K562 (cell line): Measurements from ENCODE around the gene MED28. TPM values are rescaled to one million over a fixed set of nuclear protein-coding genes. Genes with fewer than 3 reads are reported as not detected.

Experiments used
- CC2D1A ChIP-seq: fragments of 450-650 bp; IDR thresholded peaks from 2 replicates; pipeline ENCODE4 v1.6.1; 2017; ENCODE audit warnings: mild to moderate bottlenecking
- CCNT2 ChIP-seq: IDR thresholded peaks from 2 replicates; pipeline ENCODE4 v1.6.1; 2011; ENCODE audit warnings: borderline replicate concordance, low read depth, mild to moderate bottlenecking, moderate library complexity, mixed read lengths, low read length; ENCODE audit not compliant: insufficient read length; ENCODE audit errors: extremely low read depth
- CGGBP1 ChIP-seq: fragments of 250-450 bp; sonication (Bioruptor Pico); IDR thresholded peaks from 2 replicates; pipeline ENCODE4 v1.9.0; 2021; ENCODE audit warnings: mild to moderate bottlenecking
- CHD1 ChIP-seq: fragments of 200-600 bp; sonication (generic); IDR thresholded peaks from one replicate; pipeline ENCODE4 v1.6.1; 2012; ENCODE audit warnings: mild to moderate bottlenecking, moderate library complexity, low read length, inconsistent platforms
- CREB5 ChIP-seq: fragments of 250-450 bp; sonication (Bioruptor Pico); IDR thresholded peaks from 2 replicates; pipeline ENCODE4 v1.5.0; 2020; ENCODE audit warnings: mild to moderate bottlenecking
- CSDE1 ChIP-seq, 2 experiments: fragments of 450-650 bp; IDR thresholded peaks; 2 replicates each; pipeline ENCODE4 v1.6.1; 2016; ENCODE audit warnings: mild to moderate bottlenecking in 1 of 2
- DIDO1 ChIP-seq: fragments of 450-650 bp; IDR thresholded peaks from 2 replicates; pipeline ENCODE4 v1.6.1; 2016; ENCODE audit warnings: low read depth, missing biosample characterization, missing genetic modification characterization
- DLX4 ChIP-seq: fragments of 250-450 bp; sonication (Bioruptor Pico); IDR thresholded peaks from 2 replicates; pipeline ENCODE4 v1.6.1; 2021; ENCODE audit warnings: mild to moderate bottlenecking
- HBP1 ChIP-seq: fragments of 450-650 bp; formaldehyde crosslinking; IDR thresholded peaks from 2 replicates; pipeline ENCODE4 v1.4.0; 2022; ENCODE audit warnings: missing genetic modification characterization
- KDM1A ChIP-seq, 2 experiments: fragments of 450-650 bp; IDR thresholded peaks; 2 replicates each; pipeline ENCODE4 v1.6.1; 2016; ENCODE audit warnings: mild to moderate bottlenecking in 2 of 2
- NFIC ChIP-seq: fragments of 450-650 bp; IDR thresholded peaks from 2 replicates; pipeline ENCODE4 v1.6.1; 2017; ENCODE audit warnings: mild to moderate bottlenecking, inconsistent platforms
- NR1H2 ChIP-seq: sonication (generic); formaldehyde crosslinking; IDR thresholded peaks from 2 replicates; pipeline ENCODE4 v1.4.0; 2020; ENCODE audit warnings: mild to moderate bottlenecking, missing genetic modification reagents
- PML ChIP-seq: IDR thresholded peaks from 2 replicates; pipeline ENCODE4 v1.6.1; 2012; ENCODE audit warnings: low read length, inconsistent platforms
- POLR2AphosphoS2 ChIP-seq: IDR thresholded peaks from 2 replicates; pipeline ENCODE4 v1.6.1; 2012; ENCODE audit warnings: low read length, improper control_type of control experiment
- PTRF ChIP-seq: fragments of 450-650 bp; IDR thresholded peaks from 2 replicates; pipeline ENCODE4 v1.6.1; 2016; ENCODE audit warnings: mild to moderate bottlenecking, missing genetic modification characterization, missing compliant biosample characterization
- RAD21 ChIP-seq, 2 experiments: fragments of 250-450 bp in 1 of 2; fragments of 450-650 bp in 1 of 2; sonication (Bioruptor Pico) in 1 of 2; formaldehyde crosslinking in 1 of 2; IDR thresholded peaks in 1 of 2; conservative IDR thresholded peaks in 1 of 2; 2 replicates each; pipeline versions ENCODE4 v1.4.0 to v1.8.0; 2020 to 2022; ENCODE audit warnings: mild to moderate bottlenecking in 2 of 2, moderate library complexity in 1 of 2
- RBM22 ChIP-seq: fragments of 200-400 bp; formaldehyde crosslinking; IDR thresholded peaks from 2 replicates; pipeline ENCODE4 v1.6.1; 2018; ENCODE audit warnings: low read length, low read depth; ENCODE audit not compliant: poor library complexity, severe bottlenecking
- SIN3A ChIP-seq, 2 experiments: fragments of 150-350 bp in 1 of 2; IDR thresholded peaks; 2 replicates each; pipeline ENCODE4 v1.6.1; 2011 to 2016; ENCODE audit warnings: borderline replicate concordance in 2 of 2, low read depth in 2 of 2, low read length in 2 of 2, mild to moderate bottlenecking in 2 of 2, moderate library complexity in 2 of 2; ENCODE audit not compliant: control insufficient read depth in 1 of 2
- SOX6 ChIP-seq: fragments of 450-650 bp; IDR thresholded peaks from 2 replicates; pipeline ENCODE4 v1.6.1; 2014; ENCODE audit warnings: mild to moderate bottlenecking
- SREBF2 ChIP-seq: sonication (generic); formaldehyde crosslinking; IDR thresholded peaks from 2 replicates; pipeline ENCODE4 v1.4.0; 2020; ENCODE audit warnings: mild to moderate bottlenecking, missing genetic modification reagents
- THRAP3 ChIP-seq: fragments of 450-650 bp; IDR thresholded peaks from 2 replicates; pipeline ENCODE4 v1.6.1; 2016; ENCODE audit warnings: mild to moderate bottlenecking, inconsistent platforms, borderline replicate concordance
- TOE1 ChIP-seq, 2 experiments: fragments of 450-650 bp in 1 of 2; sonication (generic) in 1 of 2; formaldehyde crosslinking in 1 of 2; IDR thresholded peaks; 2 replicates each; pipeline versions ENCODE4 v1.7.1 to v1.8.0; 2016 to 2022; ENCODE audit warnings: borderline replicate concordance in 2 of 2, mild to moderate bottlenecking in 2 of 2, antibody characterized with exemption in 1 of 2, inconsistent platforms in 1 of 2, low read depth in 1 of 2, missing genetic modification reagents in 1 of 2, moderate library complexity in 1 of 2
- ZNF174 ChIP-seq: fragments of 250-450 bp; sonication (Bioruptor Pico); IDR thresholded peaks from 2 replicates; pipeline ENCODE4 v1.4.0; 2020; ENCODE audit warnings: mild to moderate bottlenecking
- ZNF696 ChIP-seq: fragments of 250-450 bp; sonication (Bioruptor Pico); conservative IDR thresholded peaks from 2 replicates; pipeline ENCODE4 v1.4.0; 2020; ENCODE audit warnings: mild to moderate bottlenecking, moderate library complexity
- polyA plus RNA-seq, 8 experiments: library from polyadenylated mRNA; depleted of rRNA in 4 of 8; stranded (reverse) in 5 of 8; unstranded in 3 of 8; fragments of >200 nt; fragmentation: Nextera tagmentation in 2 of 8; fragmentation: Illumina TruSeq in 1 of 8; extraction: Ambion mirVana in 2 of 8; extraction: Trizol in 1 of 8; gene quantifications; 2 replicates each; pipeline versions ENCODE4 v1.2.1 to v1.2.3, GENCODE V29; 2011 to 2014; ENCODE audit warnings: inconsistent platforms in 1 of 8, missing spikeins in 1 of 8
- total RNA-seq, 7 experiments: library from RNA; depleted of rRNA in 6 of 7; stranded (reverse); fragments of >200 nt in 6 of 7; fragmentation: Illumina TruSeq in 2 of 7; extraction: Trizol in 2 of 7; gene quantifications; 2 replicates each; pipeline versions ENCODE4 v1.2.1 to v1.2.3, GENCODE V29; 2011 to 2021; ENCODE audit warnings: low replicate concordance in 1 of 7

MED28 gene
- total and polyA plus RNA-seq, 9 of the 15 experiments (the other 6 are each of a cell fraction or from before 2014, with no cell fraction given), result 15.5 to 93.8 (median 50.5) TPM

GRCh38 chr4:17577665-17578481 lies 36.6 kb upstream of the MED28 start (continued):
- TF ChIP-seq RAD21 (CRISPR knock-in tag; conservative IDR thresholded peaks at IDR 0.05 in 1 of 2, IDR thresholded peaks at IDR 0.05 in 1 of 2) (peak in 1 of 2 experiments; percentile 21; a peak in 1 of 4 replicates), HBP1 (CRISPR knock-in tag) (peak; percentile 27; the same call in 1 of the 2 replicates), TOE1 (IDR thresholded peaks at IDR 0.05; ENCODE audit: borderline replicate concordance) (no peak), TOE1 (CRISPR knock-in tag; IDR thresholded peaks at IDR 0.05; ENCODE audit: borderline replicate concordance, low read depth) (no peak), ZNF174 (CRISPR knock-in tag) (no peak), DIDO1 (tag) (no peak), RBM22 (no peak), SIN3A (IDR thresholded peaks at IDR 0.05; ENCODE audit: borderline replicate concordance in 2 of 2, control insufficient read depth in 1 of 2, low read depth in 2 of 2, low read length in 2 of 2) (no peak), NR1H2 (CRISPR knock-in tag) (peak; percentile 59; the same call in 1 of the 2 replicates), CGGBP1 (CRISPR knock-in tag) (no peak), ZNF696 (CRISPR knock-in tag) (no peak), PML (no peak), POLR2AphosphoS2 (no peak), SREBF2 (CRISPR knock-in tag) (0 out of 2 replicates have a peak, but pooled peaks have one; percentile 34), PTRF (tag) (no peak), CHD1 (peak; percentile 26), THRAP3 (no peak), CCNT2 (no peak), KDM1A (IDR thresholded peaks at IDR 0.05) (no peak), CREB5 (no peak), CSDE1 (IDR thresholded peaks at IDR 0.05) (no peak), DLX4 (CRISPR knock-in tag) (no peak), NFIC (no peak), SOX6 (no peak), CC2D1A (no peak)
